HepG2 (cell line): Measurements from ENCODE around the gene HSPA1B. TPM values are rescaled to one million over a fixed set of nuclear protein-coding genes. Genes with fewer than 3 reads are reported as not detected.

Experiments used
- KMT2B ChIP-seq: IDR thresholded peaks from 2 replicates; pipeline ENCODE4 v1.6.1; 2016; ENCODE audit warnings: missing genetic modification reagents, missing compliant biosample characterization
- MEIS2 ChIP-seq: sonication (generic); formaldehyde crosslinking; IDR thresholded peaks from 2 replicates; pipeline ENCODE4 v1.9.0; 2021; ENCODE audit warnings: mild to moderate bottlenecking, missing genetic modification reagents
- MIER3 ChIP-seq: IDR thresholded peaks from 2 replicates; pipeline ENCODE4 v1.6.1; 2016; ENCODE audit warnings: missing compliant biosample characterization, borderline replicate concordance
- NFYC ChIP-seq: IDR thresholded peaks from 2 replicates; pipeline ENCODE4 v1.6.1; 2016; ENCODE audit warnings: missing genetic modification reagents, missing compliant biosample characterization
- NONO ChIP-seq, 2 experiments: fragments of 450-650 bp in 1 of 2; sonication (generic) in 1 of 2; formaldehyde crosslinking in 1 of 2; IDR thresholded peaks in 1 of 2; conservative IDR thresholded peaks in 1 of 2; 2 replicates each; pipeline versions ENCODE4 v1.6.1 to v1.8.0; 2017 to 2022; ENCODE audit warnings: mild to moderate bottlenecking in 1 of 2, missing genetic modification reagents in 1 of 2, moderate library complexity in 1 of 2
- RBM39 ChIP-seq: fragments of 200-400 bp; formaldehyde crosslinking; IDR thresholded peaks from one replicate; pipeline ENCODE4 v1.6.1; 2018; ENCODE audit warnings: antibody characterized with exemption, mild to moderate bottlenecking, low read depth, low read length; ENCODE audit not compliant: poor library complexity, severe bottlenecking
- TCF12 ChIP-seq, 2 experiments: fragments of 450-650 bp in 1 of 2; sonication (generic) in 1 of 2; formaldehyde crosslinking in 1 of 2; IDR thresholded peaks; 2 replicates each; pipeline versions ENCODE4 v1.6.1 to v1.8.0; 2017 to 2022; ENCODE audit warnings: antibody characterized with exemption in 1 of 2, mild to moderate bottlenecking in 1 of 2, missing genetic modification reagents in 1 of 2, moderate library complexity in 1 of 2
- TMF1 ChIP-seq: sonication (generic); formaldehyde crosslinking; IDR thresholded peaks from 2 replicates; pipeline ENCODE4 v1.8.1; 2022; ENCODE audit warnings: low read depth, missing genetic modification reagents
- ZFP36L1 ChIP-seq: sonication (generic); formaldehyde crosslinking; IDR thresholded peaks from 2 replicates; pipeline ENCODE4 v1.8.0; 2022; ENCODE audit warnings: mild to moderate bottlenecking, missing genetic modification reagents, moderate library complexity
- ZFX ChIP-seq: sonication (generic); formaldehyde crosslinking; IDR thresholded peaks from 2 replicates; pipeline ENCODE4 v1.4.0; 2020; ENCODE audit warnings: mild to moderate bottlenecking, low read depth, missing genetic modification reagents, moderate library complexity
- ZNF101 ChIP-seq: sonication (generic); formaldehyde crosslinking; IDR thresholded peaks from 2 replicates; pipeline ENCODE4 v1.4.0; 2020; ENCODE audit warnings: mild to moderate bottlenecking, low read depth, missing genetic modification reagents, borderline replicate concordance
- ZNF510 ChIP-seq: sonication (generic); formaldehyde crosslinking; IDR thresholded peaks from 2 replicates; pipeline ENCODE4 v1.4.0; 2020; ENCODE audit warnings: low read depth, mild to moderate bottlenecking, missing genetic modification reagents
- ZNF556 ChIP-seq: sonication (generic); formaldehyde crosslinking; IDR thresholded peaks from 2 replicates; pipeline ENCODE4 v1.4.0; 2020; ENCODE audit warnings: mild to moderate bottlenecking, missing genetic modification reagents, borderline replicate concordance
- ZNF775 ChIP-seq: sonication (generic); formaldehyde crosslinking; IDR thresholded peaks from 2 replicates; pipeline ENCODE4 v1.4.0; 2020; ENCODE audit warnings: missing genetic modification reagents, mild to moderate bottlenecking, moderate library complexity, borderline replicate concordance
- ZNF841 ChIP-seq: sonication (generic); formaldehyde crosslinking; IDR thresholded peaks from 2 replicates; pipeline ENCODE4 v1.8.1; 2023; ENCODE audit warnings: missing genetic modification reagents, borderline replicate concordance
- polyA plus RNA-seq, 8 experiments: library from polyadenylated mRNA; depleted of rRNA in 3 of 8; stranded (reverse) in 7 of 8; unstranded in 1 of 8; fragments of >200 nt; fragmentation: Illumina TruSeq in 4 of 8; extraction: Trizol in 4 of 8; gene quantifications; 2 replicates each; pipeline versions ENCODE4 v1.2.1 to v1.2.3, GENCODE V29; 2011 to 2016; ENCODE audit warnings: low read depth in 4 of 8, missing spikeins in 1 of 8, mixed read lengths in 1 of 8; ENCODE audit not compliant: insufficient read depth in 1 of 8
- total RNA-seq, 5 experiments: library from RNA; depleted of rRNA; stranded (reverse); fragments of >200 nt; fragmentation: Illumina TruSeq; extraction: Trizol; gene quantifications; 2 replicates each; pipeline ENCODE4 v1.2.3, GENCODE V29; 2016; ENCODE audit warnings: low read depth in 1 of 5
- TF ChIP-seq, protein P1 (sequence below): sonication (generic); formaldehyde crosslinking; IDR thresholded peaks from 2 replicates; pipeline ENCODE4 v1.5.1; 2020; ENCODE audit warnings: missing genetic modification reagents, mild to moderate bottlenecking, borderline replicate concordance
- TF ChIP-seq, protein P2 (sequence below): sonication (generic); formaldehyde crosslinking; IDR thresholded peaks from 2 replicates; pipeline ENCODE4 v1.4.0; 2020; ENCODE audit warnings: missing genetic modification reagents
- TF ChIP-seq, protein P3 (sequence below): IDR thresholded peaks from 2 replicates; pipeline ENCODE4 v1.6.1; 2016; ENCODE audit warnings: missing genetic modification reagents, missing compliant biosample characterization
- TF ChIP-seq, protein P4 (sequence below): sonication (generic); formaldehyde crosslinking; IDR thresholded peaks from 2 replicates; pipeline ENCODE4 v1.4.0; 2020; ENCODE audit warnings: missing genetic modification reagents
- TF ChIP-seq, protein P5 (sequence below): sonication (generic); formaldehyde crosslinking; IDR thresholded peaks from 2 replicates; pipeline ENCODE4 v1.5.0; 2020; ENCODE audit warnings: mild to moderate bottlenecking, missing genetic modification reagents, moderate library complexity

The HSPA1B gene
- total and polyA plus RNA-seq, 2 of the 13 experiments (the other 11 are each of a cell fraction or from before 2014, with no cell fraction given), result 26.0 to 186 TPM

DNA sequence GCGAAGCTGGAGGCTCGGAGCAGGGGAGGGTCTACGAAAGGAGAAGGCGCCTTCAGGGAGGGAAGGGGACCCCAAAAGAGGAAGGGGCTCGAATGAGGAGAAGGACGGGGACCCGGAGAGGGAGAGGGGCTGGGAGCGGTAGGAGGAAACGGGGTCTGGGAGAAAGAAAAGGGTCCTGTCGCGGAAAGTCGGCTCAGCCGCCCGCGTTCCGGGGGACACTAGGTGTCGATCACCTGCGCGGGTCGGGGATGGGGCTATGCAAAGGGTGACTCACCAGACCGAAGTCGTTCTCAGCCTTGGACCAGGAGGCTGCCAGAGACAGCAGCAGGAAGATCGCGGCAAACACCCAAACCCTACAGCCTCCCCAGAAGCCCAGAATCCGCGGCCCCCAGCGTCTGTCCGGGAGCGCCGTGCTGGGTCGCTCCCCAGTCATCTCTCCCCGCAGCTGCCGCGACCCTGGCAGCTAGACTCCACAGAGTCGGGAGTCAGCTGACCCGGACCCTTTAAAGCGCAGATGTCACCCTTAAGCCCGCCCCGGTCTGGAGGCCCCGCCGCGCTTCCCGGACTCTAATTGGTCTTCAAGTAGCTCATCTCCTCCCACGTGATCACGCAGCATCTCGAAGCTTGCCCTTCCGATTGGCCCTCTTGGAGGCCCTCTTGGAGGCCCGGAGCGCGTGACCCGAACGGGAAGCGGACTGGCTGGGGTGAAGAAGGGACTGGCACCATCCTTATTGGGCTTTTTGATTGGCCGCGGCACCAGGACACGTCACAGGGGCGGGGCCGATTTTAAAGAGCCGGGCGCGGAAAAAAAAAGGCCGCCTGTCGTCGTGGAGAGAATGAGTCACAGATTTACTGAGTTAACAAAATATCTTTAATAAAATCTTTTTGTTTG, 35.1 kb downstream of the HSPA1B start, which contains the start of gene NEU1 (continued):
- TF ChIP-seq ZNF775 (CRISPR knock-in tag) (no peak), ZNF101 (no peak), ZNF841 (CRISPR knock-in tag) (no peak), ZFP36L1 (CRISPR knock-in tag) (peak; percentile 86; the same call in 1 of the 2 replicates), MIER3 (CRISPR knock-in tag) (peak; percentile 82; the same call in 1 of the 2 replicates), RBM39 (peak; percentile 98), ZNF510 (CRISPR knock-in tag) (peak; percentile 85; the same call in 1 of the 2 replicates), NONO (IDR thresholded peaks at IDR 0.05) (no peak), NONO (CRISPR knock-in tag; conservative IDR thresholded peaks at IDR 0.05) (peak; percentile 83), NFYC (CRISPR knock-in tag) (peak; percentile 97), ZFX (CRISPR knock-in tag) (0 out of 2 replicates have a peak, but pooled peaks have one; percentile 34), TMF1 (CRISPR knock-in tag) (peak; percentile 50; the same call in 1 of the 2 replicates), MEIS2 (CRISPR knock-in tag) (peak; percentile 71; the same call in 1 of the 2 replicates), KMT2B (peak; percentile 52), ZNF556 (peak; percentile 71; the same call in 1 of the 2 replicates), TCF12 (IDR thresholded peaks at IDR 0.05) (no peak), TCF12 (CRISPR knock-in tag; IDR thresholded peaks at IDR 0.05) (peak; percentile 4; the same call in 1 of the 2 replicates)
- TF ChIP-seq, protein P1, sequence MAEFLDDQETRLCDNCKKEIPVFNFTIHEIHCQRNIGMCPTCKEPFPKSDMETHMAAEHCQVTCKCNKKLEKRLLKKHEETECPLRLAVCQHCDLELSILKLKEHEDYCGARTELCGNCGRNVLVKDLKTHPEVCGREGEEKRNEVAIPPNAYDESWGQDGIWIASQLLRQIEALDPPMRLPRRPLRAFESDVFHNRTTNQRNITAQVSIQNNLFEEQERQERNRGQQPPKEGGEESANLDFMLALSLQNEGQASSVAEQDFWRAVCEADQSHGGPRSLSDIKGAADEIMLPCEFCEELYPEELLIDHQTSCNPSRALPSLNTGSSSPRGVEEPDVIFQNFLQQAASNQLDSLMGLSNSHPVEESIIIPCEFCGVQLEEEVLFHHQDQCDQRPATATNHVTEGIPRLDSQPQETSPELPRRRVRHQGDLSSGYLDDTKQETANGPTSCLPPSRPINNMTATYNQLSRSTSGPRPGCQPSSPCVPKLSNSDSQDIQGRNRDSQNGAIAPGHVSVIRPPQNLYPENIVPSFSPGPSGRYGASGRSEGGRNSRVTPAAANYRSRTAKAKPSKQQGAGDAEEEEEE, result peak; percentile 93; the same call in 1 of the 2 replicates
- TF ChIP-seq, protein P2, sequence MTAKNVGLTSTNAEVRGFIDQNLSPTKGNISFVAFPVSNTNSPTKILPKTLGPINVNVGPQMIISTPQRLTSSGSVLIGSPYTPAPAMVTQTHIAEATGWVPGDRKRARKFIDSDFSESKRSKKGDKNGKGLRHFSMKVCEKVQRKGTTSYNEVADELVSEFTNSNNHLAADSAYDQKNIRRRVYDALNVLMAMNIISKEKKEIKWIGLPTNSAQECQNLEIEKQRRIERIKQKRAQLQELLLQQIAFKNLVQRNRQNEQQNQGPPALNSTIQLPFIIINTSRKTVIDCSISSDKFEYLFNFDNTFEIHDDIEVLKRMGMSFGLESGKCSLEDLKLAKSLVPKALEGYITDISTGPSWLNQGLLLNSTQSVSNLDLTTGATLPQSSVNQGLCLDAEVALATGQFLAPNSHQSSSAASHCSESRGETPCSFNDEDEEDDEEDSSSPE (CRISPR knock-in tag), result peak; percentile 96
- TF ChIP-seq, protein P3, sequence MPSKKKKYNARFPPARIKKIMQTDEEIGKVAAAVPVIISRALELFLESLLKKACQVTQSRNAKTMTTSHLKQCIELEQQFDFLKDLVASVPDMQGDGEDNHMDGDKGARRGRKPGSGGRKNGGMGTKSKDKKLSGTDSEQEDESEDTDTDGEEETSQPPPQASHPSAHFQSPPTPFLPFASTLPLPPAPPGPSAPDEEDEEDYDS (CRISPR knock-in tag), result peak; percentile 100
- TF ChIP-seq, protein P4, sequence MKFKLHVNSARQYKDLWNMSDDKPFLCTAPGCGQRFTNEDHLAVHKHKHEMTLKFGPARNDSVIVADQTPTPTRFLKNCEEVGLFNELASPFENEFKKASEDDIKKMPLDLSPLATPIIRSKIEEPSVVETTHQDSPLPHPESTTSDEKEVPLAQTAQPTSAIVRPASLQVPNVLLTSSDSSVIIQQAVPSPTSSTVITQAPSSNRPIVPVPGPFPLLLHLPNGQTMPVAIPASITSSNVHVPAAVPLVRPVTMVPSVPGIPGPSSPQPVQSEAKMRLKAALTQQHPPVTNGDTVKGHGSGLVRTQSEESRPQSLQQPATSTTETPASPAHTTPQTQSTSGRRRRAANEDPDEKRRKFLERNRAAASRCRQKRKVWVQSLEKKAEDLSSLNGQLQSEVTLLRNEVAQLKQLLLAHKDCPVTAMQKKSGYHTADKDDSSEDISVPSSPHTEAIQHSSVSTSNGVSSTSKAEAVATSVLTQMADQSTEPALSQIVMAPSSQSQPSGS, result peak; percentile 91
- TF ChIP-seq, protein P5, sequence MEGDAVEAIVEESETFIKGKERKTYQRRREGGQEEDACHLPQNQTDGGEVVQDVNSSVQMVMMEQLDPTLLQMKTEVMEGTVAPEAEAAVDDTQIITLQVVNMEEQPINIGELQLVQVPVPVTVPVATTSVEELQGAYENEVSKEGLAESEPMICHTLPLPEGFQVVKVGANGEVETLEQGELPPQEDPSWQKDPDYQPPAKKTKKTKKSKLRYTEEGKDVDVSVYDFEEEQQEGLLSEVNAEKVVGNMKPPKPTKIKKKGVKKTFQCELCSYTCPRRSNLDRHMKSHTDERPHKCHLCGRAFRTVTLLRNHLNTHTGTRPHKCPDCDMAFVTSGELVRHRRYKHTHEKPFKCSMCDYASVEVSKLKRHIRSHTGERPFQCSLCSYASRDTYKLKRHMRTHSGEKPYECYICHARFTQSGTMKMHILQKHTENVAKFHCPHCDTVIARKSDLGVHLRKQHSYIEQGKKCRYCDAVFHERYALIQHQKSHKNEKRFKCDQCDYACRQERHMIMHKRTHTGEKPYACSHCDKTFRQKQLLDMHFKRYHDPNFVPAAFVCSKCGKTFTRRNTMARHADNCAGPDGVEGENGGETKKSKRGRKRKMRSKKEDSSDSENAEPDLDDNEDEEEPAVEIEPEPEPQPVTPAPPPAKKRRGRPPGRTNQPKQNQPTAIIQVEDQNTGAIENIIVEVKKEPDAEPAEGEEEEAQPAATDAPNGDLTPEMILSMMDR, result peak; percentile 20
